Adrenal gland (tissue), 5 donors: ENCODE measurements around the gene CYP8B1.

ENCODE experiments used
- POLR2A ChIP-seq, 2 donors: fragments of 450-650 bp; IDR thresholded peaks; one replicate each; pipeline ENCODE4 v1.6.1; 2017; ENCODE audit warnings: antibody characterized with exemption in 2 of 2, mild to moderate bottlenecking in 2 of 2, moderate library complexity in 1 of 2
- TF ChIP-seq, protein P1 (sequence below), 6 experiments: fragments of 450-650 bp in 4 of 6; fragments of 200-600 bp in 2 of 6; sonication (generic) in 1 of 6; IDR thresholded peaks; 1 replicate in 5 of 6; 2 replicates in 1 of 6; pipeline versions ENCODE4 v1.5.1 to v1.8.0; 2016 to 2021; ENCODE audit warnings: antibody characterized with exemption in 6 of 6, mild to moderate bottlenecking in 2 of 6, moderate library complexity in 1 of 6
- donor health status: DM: no; HTN: no; CAD: no.

DNA sequence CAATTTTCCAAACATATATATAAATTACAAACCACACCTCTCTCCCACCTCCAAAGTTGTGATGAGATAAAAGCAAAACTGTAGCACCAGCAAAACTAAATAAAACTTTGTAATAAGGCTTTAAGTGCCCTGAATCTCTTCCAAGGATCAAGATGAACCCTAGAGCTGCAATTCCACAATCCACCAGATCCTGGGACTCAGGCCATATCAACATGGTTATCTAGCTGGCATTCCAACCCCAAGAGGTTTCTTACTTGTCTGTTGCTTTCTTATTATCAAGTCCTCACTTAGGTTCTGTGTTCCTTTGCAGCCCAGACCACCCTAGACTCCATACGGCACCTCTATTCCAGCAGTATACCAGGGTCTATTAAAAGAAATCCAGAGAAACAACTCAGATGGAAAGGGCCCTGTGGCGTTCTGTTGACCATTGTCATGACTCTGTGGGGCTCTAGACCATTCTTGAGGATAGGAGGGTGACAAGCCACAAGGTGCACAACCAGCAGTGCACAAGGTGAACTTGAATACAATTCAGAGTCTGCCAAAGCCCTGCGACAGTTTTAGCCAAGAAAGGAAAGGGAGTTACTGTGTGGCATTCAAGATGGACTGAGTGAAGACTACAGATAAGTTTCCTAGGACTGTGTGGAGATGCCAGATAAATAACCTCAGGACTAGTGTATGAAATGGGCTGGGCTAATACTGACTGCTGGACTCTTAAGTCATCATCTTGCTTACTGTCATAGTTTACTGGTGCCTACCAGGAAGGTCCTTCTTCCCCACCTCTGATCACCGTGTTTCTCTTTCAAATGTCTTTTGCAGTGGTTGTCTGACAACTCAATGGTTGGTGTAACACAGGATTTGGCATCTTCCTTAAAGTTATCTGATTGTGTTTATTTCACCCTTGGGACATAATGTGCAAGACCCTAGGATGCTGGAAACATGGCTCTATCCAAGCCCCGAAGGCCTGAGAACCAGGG, 39.2 kb downstream of the CYP8B1 start:
- TF ChIP-seq, protein P1, sequence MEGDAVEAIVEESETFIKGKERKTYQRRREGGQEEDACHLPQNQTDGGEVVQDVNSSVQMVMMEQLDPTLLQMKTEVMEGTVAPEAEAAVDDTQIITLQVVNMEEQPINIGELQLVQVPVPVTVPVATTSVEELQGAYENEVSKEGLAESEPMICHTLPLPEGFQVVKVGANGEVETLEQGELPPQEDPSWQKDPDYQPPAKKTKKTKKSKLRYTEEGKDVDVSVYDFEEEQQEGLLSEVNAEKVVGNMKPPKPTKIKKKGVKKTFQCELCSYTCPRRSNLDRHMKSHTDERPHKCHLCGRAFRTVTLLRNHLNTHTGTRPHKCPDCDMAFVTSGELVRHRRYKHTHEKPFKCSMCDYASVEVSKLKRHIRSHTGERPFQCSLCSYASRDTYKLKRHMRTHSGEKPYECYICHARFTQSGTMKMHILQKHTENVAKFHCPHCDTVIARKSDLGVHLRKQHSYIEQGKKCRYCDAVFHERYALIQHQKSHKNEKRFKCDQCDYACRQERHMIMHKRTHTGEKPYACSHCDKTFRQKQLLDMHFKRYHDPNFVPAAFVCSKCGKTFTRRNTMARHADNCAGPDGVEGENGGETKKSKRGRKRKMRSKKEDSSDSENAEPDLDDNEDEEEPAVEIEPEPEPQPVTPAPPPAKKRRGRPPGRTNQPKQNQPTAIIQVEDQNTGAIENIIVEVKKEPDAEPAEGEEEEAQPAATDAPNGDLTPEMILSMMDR (IDR thresholded peaks at IDR 0.05) = no peak
- no peak for TF ChIP-seq POLR2A (IDR thresholded peaks at IDR 0.05)
